SJSA1 (cell line): ENCODE measurements around the gene PRPF31. TPM values are rescaled to one million over a fixed set of nuclear protein-coding genes. Genes with fewer than 3 reads are reported as not detected.
"Not testable (repeated sequence)": the region's sequence is repeated elsewhere in the genome, so short reads cannot be mapped to it uniquely, and the experiment has no call there.

Experiments used
- DNase-seq, 2 experiments: peaks; one replicate each; pipeline ENCODE4 v3.0.0-alpha.2; 2015 to 2020; ENCODE audit warnings: low spot score in 2 of 2, low read depth in 1 of 2
- H3K27ac ChIP-seq: fragments of 250-450 bp; sonication (Bioruptor Pico); 2 replicates; pipeline ENCODE4 v1.5.1; 2020; ENCODE audit warnings: mild to moderate bottlenecking, moderate library complexity
- H3K27me3 ChIP-seq: fragments of 250-450 bp; sonication (Bioruptor Pico); replicated peaks from 2 replicates; pipeline ENCODE4 v1.5.1; 2020; ENCODE audit warnings: mild to moderate bottlenecking, moderate library complexity
- H3K36me3 ChIP-seq: fragments of 250-450 bp; sonication (Bioruptor Pico); 2 replicates; pipeline ENCODE4 v1.5.1; 2020; ENCODE audit warnings: mild to moderate bottlenecking
- H3K4me1 ChIP-seq: fragments of 250-450 bp; sonication (Bioruptor Pico); replicated peaks from 2 replicates; pipeline ENCODE4 v1.6.1; 2021; ENCODE audit warnings: mild to moderate bottlenecking
- H3K4me3 ChIP-seq: fragments of 250-450 bp; sonication (Bioruptor Pico); 2 replicates; pipeline ENCODE4 v1.5.1; 2020; ENCODE audit warnings: mild to moderate bottlenecking
- H3K9me3 ChIP-seq: fragments of 250-450 bp; sonication (Bioruptor Pico); replicated peaks from 2 replicates; pipeline ENCODE4 v1.5.1; 2020; ENCODE audit warnings: mild to moderate bottlenecking
- total RNA-seq: library from RNA; depleted of rRNA; stranded (reverse); fragments of >200 nt; shearing (Covaris generic); gene quantifications from 2 replicates; pipeline ENCODE4 v1.2.3, GENCODE V29; 2014; rRNA removed

PRPF31 gene
- 70.6 and 79.9 TPM in 2 replicates for total RNA-seq

- DNase-seq = peak; percentile 96 to 99
- no peaks in the 10 kb centered on the region for H3K27me3 ChIP-seq
These were observed at the start of gene PRPF31, which contains the start of gene TFPT for GRCh38 chr19:54115109-54116063. PRPF31 (plus strand) TSS chr19:54115754; CDS start chr19:54118279, 2,525 bp downstream. TFPT (minus strand) TSS chr19:54115657; CDS start chr19:54115269, 388 bp downstream.

GRCh38 chr19:54069470-54069869 lies 46.1 kb upstream of the PRPF31 start:
- DNase-seq = no peak
- Histone ChIP-seq H3K27ac (no peak overlapping the region), H3K36me3 (no peaks in the 10 kb centered on the region), H3K27me3 (peaks cover 5% of the 10 kb centered on the region; the same call in 1 of the 2 replicates), H3K4me3 (no peak overlapping the region), H3K9me3 (peaks cover 3% of the 10 kb centered on the region; the same call in 1 of the 2 replicates), H3K4me1 (no peaks in the 10 kb centered on the region)

More at GRCh38 chr19:54115109-54116063, at the start of gene PRPF31, which contains the start of gene TFPT:
- Histone ChIP-seq H3K27ac (peak within 1 kb of the TSS; percentile 56), H3K36me3 (peaks cover 20% of the 10 kb centered on the region), H3K9me3 (no peaks in the 10 kb centered on the region), H3K4me1 (peaks cover 9% of the 10 kb centered on the region), H3K4me3 (peak within 1 kb of the TSS; percentile 54)

- Histone ChIP-seq H3K27ac (no peak overlapping the region), H3K4me1 (no peaks in the 10 kb centered on the region), H3K27me3 (no peaks in the 10 kb centered on the region), H3K4me3 (no peak overlapping the region), H3K9me3 (peaks cover 3% of the 10 kb centered on the region; the same call in 1 of the 2 replicates), H3K36me3 (no peaks in the 10 kb centered on the region)
- DNase-seq = no peak
These were observed 41.7 kb upstream of the PRPF31 start for GRCh38 chr19:54073829-54074228.

- H3K36me3 ChIP-seq = no peaks in the 10 kb centered on the region
These were observed 40.7 kb upstream of the PRPF31 start for GRCh38 chr19:54074851-54075250.

GRCh38 chr19:54077334-54077733 lies 38.2 kb upstream of the PRPF31 start:
- Histone ChIP-seq H3K36me3 (no peaks in the 10 kb centered on the region), H3K4me3 (no peak overlapping the region), H3K4me1 (no peaks in the 10 kb centered on the region), H3K27ac (no peak overlapping the region), H3K9me3 (peaks cover 4% of the 10 kb centered on the region; the same call in 1 of the 2 replicates), H3K27me3 (no peaks in the 10 kb centered on the region)
- no peak for DNase-seq

More at GRCh38 chr19:54074851-54075250, 40.7 kb upstream of the PRPF31 start:
- no peak overlapping the region for H3K27ac ChIP-seq
- no peaks in the 10 kb centered on the region for H3K27me3 ChIP-seq
- H3K4me1 ChIP-seq = no peaks in the 10 kb centered on the region
- no peaks in the 10 kb centered on the region for H3K9me3 ChIP-seq
- DNase-seq = no peak
- H3K4me3 ChIP-seq = no peak overlapping the region

GRCh38 chr19:54081032-54081431 lies 34.5 kb upstream of the PRPF31 start, which contains the start of gene TARM1:
TARM1 (minus strand) TSS chr19:54081365; CDS start chr19:54081340, 25 bp downstream.
- no peak for DNase-seq
- Histone ChIP-seq H3K9me3 (peaks cover 4% of the 10 kb centered on the region; the same call in 1 of the 2 replicates), H3K27ac (no peak within 1 kb of the TSS), H3K27me3 (no peaks in the 10 kb centered on the region), H3K4me1 (no peaks in the 10 kb centered on the region), H3K4me3 (no peak within 1 kb of the TSS), H3K36me3 (no peaks in the 10 kb centered on the region)

- no peak overlapping the region for H3K4me3 ChIP-seq
- DNase-seq = no peak
- no peaks in the 10 kb centered on the region for H3K4me1 ChIP-seq
- H3K27me3 ChIP-seq = no peaks in the 10 kb centered on the region
- H3K27ac ChIP-seq = no peak overlapping the region
- no peaks in the 10 kb centered on the region for H3K36me3 ChIP-seq
- H3K9me3 ChIP-seq = peaks cover 4% of the 10 kb centered on the region; the same call in 1 of the 2 replicates
These were observed 31.1 kb upstream of the PRPF31 start for GRCh38 chr19:54084410-54084809.

- Histone ChIP-seq H3K36me3 (no peaks in the 10 kb centered on the region), H3K27me3 (no peaks in the 10 kb centered on the region), H3K4me3 (no peak overlapping the region), H3K27ac (no peak overlapping the region), H3K4me1 (no peaks in the 10 kb centered on the region), H3K9me3 (no peaks in the 10 kb centered on the region)
- DNase-seq = no peak
These were observed 21.0 kb upstream of the PRPF31 start for GRCh38 chr19:54094426-54095000.

GRCh38 chr19:54095136-54095858 lies 20.3 kb upstream of the PRPF31 start:
- no peak overlapping the region for H3K27ac ChIP-seq
- no peak for DNase-seq
- H3K4me1 ChIP-seq = no peaks in the 10 kb centered on the region
- H3K36me3 ChIP-seq = no peaks in the 10 kb centered on the region
- H3K27me3 ChIP-seq = no peaks in the 10 kb centered on the region
- no peak overlapping the region for H3K4me3 ChIP-seq
- H3K9me3 ChIP-seq = no peaks in the 10 kb centered on the region

GRCh38 chr19:54095859-54096616 lies 19.5 kb upstream of the PRPF31 start:
- not testable (repeated sequence) for H3K27me3 ChIP-seq, H3K36me3 ChIP-seq, H3K27ac ChIP-seq, H3K4me1 ChIP-seq, H3K9me3 ChIP-seq, DNase-seq, H3K4me3 ChIP-seq

GRCh38 chr19:54096617-54097106 lies 18.9 kb upstream of the PRPF31 start:
- no peaks in the 10 kb centered on the region for H3K36me3 ChIP-seq
- no peaks in the 10 kb centered on the region for H3K4me1 ChIP-seq
- no peak overlapping the region for H3K4me3 ChIP-seq
- no peaks in the 10 kb centered on the region for H3K27me3 ChIP-seq
- DNase-seq = no peak
- no peak overlapping the region for H3K27ac ChIP-seq
- H3K9me3 ChIP-seq = no peaks in the 10 kb centered on the region

- H3K4me3 ChIP-seq = no peak overlapping the region
- no peaks in the 10 kb centered on the region for H3K4me1 ChIP-seq
- H3K9me3 ChIP-seq = no peaks in the 10 kb centered on the region
- no peak overlapping the region for H3K27ac ChIP-seq
- no peaks in the 10 kb centered on the region for H3K27me3 ChIP-seq
- DNase-seq = no peak
- no peaks in the 10 kb centered on the region for H3K36me3 ChIP-seq
These were observed 16.2 kb upstream of the PRPF31 start for GRCh38 chr19:54099190-54099902.
